RWPE2 (cell line): ENCODE measurements around the gene ATR.
"Not testable (repeated sequence)": the region's sequence is repeated elsewhere in the genome, so short reads cannot be mapped to it uniquely, and the experiment has no call there.

Source experiments
- ATAC-seq: fragments of 200-7000 bp; cut with Tn5 transposase; 3 replicates; pipeline ENCODE4 v1.9.1; 2021; ENCODE audit warnings: low read depth
- DNase-seq: peaks from one replicate; pipeline ENCODE4 v3.0.0-alpha.2; 2020; ENCODE audit warnings: low spot score
- H3K27ac ChIP-seq: fragments of 450-650 bp; 2 replicates; pipeline ENCODE4 v1.5.1; 2017; ENCODE audit warnings: mild to moderate bottlenecking; ENCODE audit not compliant: poor library complexity, severe bottlenecking
- H3K27me3 ChIP-seq: fragments of 250-450 bp; sonication (Bioruptor Pico); 2 replicates; pipeline ENCODE4 v1.5.1; 2021; ENCODE audit warnings: mild to moderate bottlenecking, moderate library complexity; ENCODE audit not compliant: insufficient read depth, poor library complexity, severe bottlenecking
- H3K36me3 ChIP-seq: fragments of 250-450 bp; sonication (Bioruptor Pico); 2 replicates; pipeline ENCODE4 v1.5.1; 2020; ENCODE audit warnings: low read depth, mild to moderate bottlenecking, moderate library complexity
- H3K4me1 ChIP-seq: fragments of 250-450 bp; sonication (Bioruptor Pico); 2 replicates; pipeline ENCODE4 v1.5.1; 2021; ENCODE audit warnings: mild to moderate bottlenecking, moderate library complexity; ENCODE audit not compliant: insufficient read depth, poor library complexity, severe bottlenecking
- H3K4me3 ChIP-seq: fragments of 250-450 bp; sonication (Bioruptor Pico); 2 replicates; pipeline ENCODE4 v1.5.1; 2021; ENCODE audit warnings: mild to moderate bottlenecking, moderate library complexity; ENCODE audit not compliant: severe bottlenecking
- H3K9me3 ChIP-seq: fragments of 250-450 bp; sonication (Bioruptor Pico); 2 replicates; pipeline ENCODE4 v1.5.1; 2021; ENCODE audit warnings: mild to moderate bottlenecking, moderate library complexity; ENCODE audit not compliant: severe bottlenecking
- TF ChIP-seq, protein P1 (sequence below): fragments of 450-650 bp; IDR thresholded peaks from one replicate; pipeline ENCODE4 v1.5.1; 2017; ENCODE audit warnings: mild to moderate bottlenecking, moderate library complexity; ENCODE audit not compliant: poor library complexity, severe bottlenecking

ATR gene

DNA sequence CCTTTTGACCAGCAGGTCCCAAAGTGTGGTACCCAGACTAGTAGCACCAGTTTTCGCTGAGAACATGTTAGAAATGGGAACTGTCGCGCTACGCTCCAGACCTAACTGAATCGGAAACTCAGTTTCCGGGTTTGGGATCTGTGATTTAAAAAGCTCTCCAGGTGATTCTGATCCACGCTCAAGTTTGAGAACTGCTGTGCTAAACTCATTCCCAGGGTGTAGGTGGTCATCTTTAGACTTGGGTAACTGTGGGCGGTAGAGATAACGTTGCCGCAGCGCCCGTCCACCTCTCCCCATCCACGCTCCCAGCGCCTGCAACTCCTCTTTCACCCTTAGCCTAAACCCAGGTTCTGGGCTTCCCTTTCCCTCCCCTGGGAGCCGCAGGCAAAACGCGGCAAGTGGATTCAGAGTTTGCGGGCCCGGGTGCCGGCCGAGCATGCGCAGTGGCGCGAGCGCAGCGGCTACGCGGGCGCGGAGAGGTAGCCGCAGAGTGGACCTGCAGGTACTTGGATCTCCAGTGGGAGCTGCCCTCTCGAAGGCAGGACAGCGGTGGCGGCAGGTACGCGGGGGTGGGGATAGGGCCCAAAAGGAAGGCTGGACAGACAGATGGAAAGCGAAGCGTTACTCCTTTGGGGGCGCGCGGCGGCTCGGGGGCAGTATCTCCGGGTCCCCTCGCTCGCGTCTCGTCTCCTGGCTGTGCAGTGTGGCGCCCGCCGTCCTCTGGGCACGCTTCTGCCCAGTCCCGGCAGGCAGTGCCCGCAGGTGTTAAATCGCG, 17.6 kb upstream of the ATR start, which contains the start of gene PLS1:
Gene PLS1, plus strand, starts transcription at position 443 of the 775 bp plus-strand sequence. CDS start 67,845 bp downstream, outside the sequence.
- Histone ChIP-seq H3K36me3 (no peaks in the 10 kb centered on the region), H3K27ac (peak within 1 kb of the TSS; percentile 61), H3K4me3 (peak within 1 kb of the TSS; percentile 47), H3K27me3 (no peaks in the 10 kb centered on the region), H3K9me3 (no peaks in the 10 kb centered on the region), H3K4me1 (peaks cover 13% of the 10 kb centered on the region)
- DNase-seq (peak; percentile 73), ATAC-seq (peak; percentile 82)
- TF ChIP-seq, protein P1, sequence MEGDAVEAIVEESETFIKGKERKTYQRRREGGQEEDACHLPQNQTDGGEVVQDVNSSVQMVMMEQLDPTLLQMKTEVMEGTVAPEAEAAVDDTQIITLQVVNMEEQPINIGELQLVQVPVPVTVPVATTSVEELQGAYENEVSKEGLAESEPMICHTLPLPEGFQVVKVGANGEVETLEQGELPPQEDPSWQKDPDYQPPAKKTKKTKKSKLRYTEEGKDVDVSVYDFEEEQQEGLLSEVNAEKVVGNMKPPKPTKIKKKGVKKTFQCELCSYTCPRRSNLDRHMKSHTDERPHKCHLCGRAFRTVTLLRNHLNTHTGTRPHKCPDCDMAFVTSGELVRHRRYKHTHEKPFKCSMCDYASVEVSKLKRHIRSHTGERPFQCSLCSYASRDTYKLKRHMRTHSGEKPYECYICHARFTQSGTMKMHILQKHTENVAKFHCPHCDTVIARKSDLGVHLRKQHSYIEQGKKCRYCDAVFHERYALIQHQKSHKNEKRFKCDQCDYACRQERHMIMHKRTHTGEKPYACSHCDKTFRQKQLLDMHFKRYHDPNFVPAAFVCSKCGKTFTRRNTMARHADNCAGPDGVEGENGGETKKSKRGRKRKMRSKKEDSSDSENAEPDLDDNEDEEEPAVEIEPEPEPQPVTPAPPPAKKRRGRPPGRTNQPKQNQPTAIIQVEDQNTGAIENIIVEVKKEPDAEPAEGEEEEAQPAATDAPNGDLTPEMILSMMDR: no peak

DNA sequence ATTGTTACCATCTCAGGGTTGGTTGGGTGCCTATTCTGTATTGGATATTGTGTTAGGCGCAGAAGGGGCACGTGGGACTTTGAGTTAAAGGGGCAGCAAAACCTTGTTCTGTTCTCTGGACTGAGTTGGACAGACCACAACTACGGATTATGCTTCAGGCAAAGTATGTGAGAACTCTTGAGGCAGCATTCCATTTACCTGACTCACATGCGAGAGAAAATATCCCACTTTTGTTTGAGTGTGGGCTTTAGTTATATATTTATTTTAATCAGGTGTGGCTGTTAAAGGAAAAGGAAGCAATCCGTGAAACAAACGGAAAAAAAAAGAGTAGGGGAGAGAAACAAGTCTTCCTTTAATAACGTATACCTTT, 17.0 kb upstream of the ATR start:
- Histone ChIP-seq H3K27me3 (no peaks in the 10 kb centered on the region), H3K9me3 (no peaks in the 10 kb centered on the region), H3K27ac (peak overlapping the region; percentile 61), H3K4me1 (peaks cover 13% of the 10 kb centered on the region), H3K36me3 (no peaks in the 10 kb centered on the region), H3K4me3 (peak overlapping the region; percentile 47)
- ATAC-seq: peak; percentile 64
- TF ChIP-seq, protein P1: no peak
- DNase-seq: no peak

DNA sequence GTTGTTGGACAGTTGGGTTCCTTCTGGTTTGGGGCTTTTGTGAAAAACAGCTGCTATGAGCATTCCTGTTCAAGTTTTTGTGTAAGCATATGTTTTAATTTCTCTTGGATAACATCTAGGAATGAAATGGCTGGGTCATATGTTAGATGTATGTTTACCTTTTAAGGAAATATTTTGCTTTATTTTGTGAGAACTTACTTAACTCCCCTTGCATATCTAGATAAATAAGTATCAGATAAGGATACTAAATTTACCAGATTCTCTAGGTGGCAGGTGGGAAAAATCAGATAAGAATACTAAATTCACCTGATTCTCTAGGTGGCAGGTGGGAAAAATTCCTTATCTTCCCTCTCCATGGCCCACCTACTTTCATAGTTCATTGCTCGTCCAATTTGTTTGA, 16.6 kb upstream of the ATR start:
- H3K4me3 ChIP-seq: peak overlapping the region; percentile 47
- ATAC-seq: no peak
- H3K27me3 ChIP-seq: no peaks in the 10 kb centered on the region
- H3K36me3 ChIP-seq: no peaks in the 10 kb centered on the region
- no peak for DNase-seq
- H3K27ac ChIP-seq: peak overlapping the region; percentile 61
- peaks cover 13% of the 10 kb centered on the region for H3K4me1 ChIP-seq
- no peaks in the 10 kb centered on the region for H3K9me3 ChIP-seq
- TF ChIP-seq, protein P1: no peak

DNA sequence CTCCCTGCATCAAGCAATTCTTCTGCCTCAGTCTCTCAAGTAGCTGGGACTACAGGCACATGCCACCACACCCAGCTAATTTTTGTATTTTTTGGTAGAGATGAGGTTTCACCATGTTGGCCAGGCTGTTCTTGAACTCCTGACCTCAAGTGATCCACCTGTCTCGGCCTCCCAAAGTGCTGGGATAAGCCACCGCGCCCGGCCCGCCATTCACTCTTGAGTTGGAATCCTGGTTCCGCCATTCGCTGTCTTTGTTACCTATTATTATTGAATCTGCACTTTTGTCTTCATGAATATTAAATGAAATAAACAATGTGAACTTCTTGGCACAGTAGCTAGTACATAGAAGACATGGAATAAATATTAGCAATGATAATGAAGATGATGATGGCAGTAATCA, 13.7 kb upstream of the ATR start:
- not testable (repeated sequence) for H3K27me3 ChIP-seq, H3K36me3 ChIP-seq, ATAC-seq, H3K27ac ChIP-seq, H3K4me1 ChIP-seq, DNase-seq, H3K4me3 ChIP-seq, H3K9me3 ChIP-seq

DNA sequence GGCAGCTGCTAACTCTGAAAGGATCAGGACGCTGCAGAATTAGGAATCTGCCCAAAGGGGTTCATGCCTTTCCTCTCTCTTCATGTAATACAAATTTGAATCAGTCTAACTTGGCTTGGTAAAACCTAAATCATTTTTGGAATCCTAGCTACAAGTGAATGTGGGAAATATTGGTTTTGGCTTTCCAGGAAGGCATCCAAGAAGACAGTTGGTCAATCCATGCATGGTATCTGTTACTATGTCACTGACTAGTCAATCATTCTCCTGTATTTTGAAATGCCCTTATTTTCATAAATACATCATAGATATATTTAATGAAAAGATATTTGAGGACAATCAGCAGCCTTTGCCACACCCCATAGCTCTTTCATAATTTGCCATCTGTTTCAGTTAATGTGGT, 10.2 kb upstream of the ATR start:
- TF ChIP-seq, protein P1: no peak
- H3K27me3 ChIP-seq: no peaks in the 10 kb centered on the region
- ATAC-seq (no peak), DNase-seq (no peak)
- no peak overlapping the region for H3K27ac ChIP-seq
- H3K9me3 ChIP-seq: no peaks in the 10 kb centered on the region
- H3K4me1 ChIP-seq: peaks cover 3% of the 10 kb centered on the region
- no peaks in the 10 kb centered on the region for H3K36me3 ChIP-seq
- H3K4me3 ChIP-seq: no peak overlapping the region
